Measurements from ENCODE around the gene LRTM2.
"Not testable (repeated sequence)": the region's sequence is repeated elsewhere in the genome, so short reads cannot be mapped to it uniquely, and the experiment has no call there.

The LRTM2 gene

DNA sequence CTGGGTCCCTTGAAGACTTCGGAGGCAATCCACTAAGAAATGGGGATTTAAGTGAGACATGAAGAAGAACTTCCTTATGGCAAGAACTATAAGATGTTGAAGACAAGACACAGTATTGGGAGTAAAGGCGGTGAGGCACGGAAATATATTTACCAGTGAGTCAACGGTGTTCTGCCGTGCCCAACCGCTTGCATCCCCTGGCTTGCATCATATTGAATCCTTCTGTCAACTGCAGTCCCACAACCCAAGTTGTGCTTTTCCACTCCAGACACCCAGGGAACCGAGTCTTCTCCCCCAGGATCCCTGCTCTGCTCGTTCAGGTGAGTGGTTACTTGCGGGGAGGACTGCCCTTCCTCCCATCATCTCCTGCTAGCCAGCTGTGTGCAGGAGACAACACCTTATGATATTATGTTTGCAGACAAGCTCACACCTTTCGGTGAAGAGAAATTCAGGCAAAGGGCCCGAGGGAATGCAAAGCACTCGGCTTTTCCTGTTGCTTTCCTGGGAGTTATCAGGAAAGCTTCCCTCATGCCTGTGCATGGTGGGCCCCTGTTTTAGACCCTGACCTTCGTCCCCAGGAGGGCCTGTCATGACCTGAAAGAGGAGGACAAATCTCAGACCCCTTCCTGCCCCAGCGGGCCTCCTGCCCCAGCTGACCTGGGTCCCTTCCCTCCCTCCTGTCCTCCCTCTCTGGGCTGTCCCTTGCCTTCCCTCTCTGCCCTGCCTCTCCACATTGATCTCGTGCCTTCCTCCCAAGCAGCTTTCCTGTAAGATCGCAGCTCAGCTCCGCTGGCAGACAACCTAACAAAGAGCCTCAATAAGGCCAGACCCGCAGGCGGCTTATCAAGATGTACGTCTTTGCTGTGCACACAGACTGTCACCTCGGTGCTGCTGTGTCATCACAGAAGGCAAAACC, 4.3 kb upstream of the LRTM2 start:
- peaks cover 6 to 18% of the 10 kb centered on the region in 2 donors for H3K27me3 ChIP-seq (ENCODE audit: control insufficient read depth in 1 of 2, insufficient read depth in 2 of 2, low read length in 2 of 2)
- H3K4me3 ChIP-seq (ENCODE audit: low read depth in 1 of 2, low read length in 2 of 2), result no peak overlapping the region
- no peak overlapping the region for H3K27ac ChIP-seq (ENCODE audit: low read depth, low read length)
- no peaks in the 10 kb centered on the region for H3K36me3 ChIP-seq (ENCODE audit: insufficient read depth, low read length)
- H3K9me3 ChIP-seq (ENCODE audit: low read length), result no peaks in the 10 kb centered on the region
- no peaks in the 10 kb centered on the region for H3K4me1 ChIP-seq (ENCODE audit: insufficient read depth, low read length)
- H3K9ac ChIP-seq (ENCODE audit: low read length), result no peak overlapping the region

DNA sequence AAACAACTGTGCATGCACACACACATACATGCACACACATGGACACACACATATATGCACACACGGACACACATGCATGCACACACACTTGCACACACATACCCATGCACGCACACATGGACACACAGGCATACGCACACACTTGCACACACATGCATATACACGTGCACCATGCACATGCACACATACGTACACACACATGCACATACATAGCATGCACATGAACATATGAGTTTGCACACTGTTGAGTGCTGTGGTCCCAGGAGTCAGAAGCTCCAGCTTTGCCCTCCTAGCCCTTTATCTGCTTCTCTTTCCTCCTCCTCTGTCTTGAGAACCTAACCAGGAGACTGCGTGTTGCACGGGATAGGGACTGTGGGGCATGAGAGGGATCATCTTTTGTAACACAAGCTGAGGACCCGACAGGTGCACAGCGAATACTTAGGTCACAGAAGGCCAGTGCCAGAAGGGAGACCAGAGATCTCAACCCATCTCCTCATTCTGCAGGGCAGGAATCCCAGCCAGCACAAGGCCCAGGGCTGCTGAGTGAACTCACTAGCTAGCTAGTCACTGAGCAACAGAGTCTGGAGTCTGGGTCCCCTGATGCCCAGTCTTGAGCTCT, 3.5 kb upstream of the LRTM2 start:
- H3K27me3 ChIP-seq (ENCODE audit: control insufficient read depth in 1 of 2, insufficient read depth in 2 of 2, low read length in 2 of 2), result peaks cover 6 to 26% of the 10 kb centered on the region in 2 donors

DNA sequence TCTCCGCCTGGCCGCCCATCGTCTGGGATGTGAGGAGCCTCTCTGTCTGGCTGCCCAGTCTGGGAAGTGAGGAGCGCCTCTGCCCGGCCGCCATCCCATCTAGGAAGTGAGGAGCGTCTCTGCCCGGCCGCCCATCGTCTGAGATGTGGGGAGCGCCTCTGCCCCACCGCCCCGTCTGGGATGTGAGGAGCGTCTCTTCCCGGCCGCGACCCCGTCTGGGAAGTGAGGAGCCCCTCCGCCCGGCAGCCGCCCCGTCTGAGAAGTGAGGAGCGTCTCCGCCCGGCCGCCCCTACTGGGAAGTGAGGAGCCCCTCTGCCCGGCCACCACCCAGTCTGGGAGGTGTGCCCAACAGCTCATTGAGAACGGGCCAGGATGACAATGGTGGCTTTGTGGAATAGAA, 2.4 kb upstream of the LRTM2 start:
- H3K9me3 ChIP-seq (ENCODE audit: low read length); H3K27ac ChIP-seq (ENCODE audit: low read depth, low read length): not testable (repeated sequence)
- peaks cover 6 to 37% of the 10 kb centered on the region in 2 donors for H3K27me3 ChIP-seq (ENCODE audit: control insufficient read depth in 1 of 2, insufficient read depth in 2 of 2, low read length in 2 of 2)

More for the DNA sequence above, 3.5 kb upstream of the LRTM2 start:
- H3K36me3 ChIP-seq (ENCODE audit: insufficient read depth, low read length), result no peaks in the 10 kb centered on the region
- H3K4me1 ChIP-seq (ENCODE audit: insufficient read depth, low read length), result no peaks in the 10 kb centered on the region
- H3K9me3 ChIP-seq (ENCODE audit: low read length), result no peaks in the 10 kb centered on the region
- no peak overlapping the region for H3K27ac ChIP-seq (ENCODE audit: low read depth, low read length)
- H3K4me3 ChIP-seq (ENCODE audit: low read depth in 1 of 2, low read length in 2 of 2), result no peak overlapping the region
- no peak overlapping the region for H3K9ac ChIP-seq (ENCODE audit: low read length)

DNA sequence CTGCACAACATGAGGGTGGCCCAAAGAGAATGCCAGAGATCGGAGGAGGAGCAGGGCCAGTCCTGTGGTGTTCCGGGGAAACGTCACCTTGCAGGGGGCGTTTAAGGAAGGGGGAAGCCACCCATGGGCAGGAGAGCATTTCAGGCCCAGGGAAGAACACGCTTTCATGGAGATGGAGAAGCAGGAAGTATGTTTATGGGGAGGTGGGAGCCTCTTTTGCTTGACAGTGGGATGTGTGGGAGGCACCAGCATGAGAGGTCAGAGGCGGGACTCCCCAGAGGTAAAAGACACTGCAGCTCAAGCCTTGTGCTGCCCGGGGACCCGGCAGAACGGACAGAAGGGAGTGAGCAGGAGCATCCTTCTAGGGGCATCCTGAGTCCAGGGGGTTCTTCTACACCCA, 1.3 kb upstream of the LRTM2 start:
- H3K9ac ChIP-seq (ENCODE audit: low read length), result no peak overlapping the region
- no peaks in the 10 kb centered on the region for H3K4me1 ChIP-seq (ENCODE audit: insufficient read depth, low read length)
- no peak overlapping the region for H3K4me3 ChIP-seq (ENCODE audit: low read depth in 1 of 2, low read length in 2 of 2)
- peaks cover 6 to 47% of the 10 kb centered on the region in 2 donors for H3K27me3 ChIP-seq (ENCODE audit: control insufficient read depth in 1 of 2, insufficient read depth in 2 of 2, low read length in 2 of 2)
- H3K9me3 ChIP-seq (ENCODE audit: low read length), result no peaks in the 10 kb centered on the region
- no peak overlapping the region for H3K27ac ChIP-seq (ENCODE audit: low read depth, low read length)
- H3K36me3 ChIP-seq (ENCODE audit: insufficient read depth, low read length), result no peaks in the 10 kb centered on the region

More for the DNA sequence above, 2.4 kb upstream of the LRTM2 start:
- not testable (repeated sequence) for H3K4me1 ChIP-seq (ENCODE audit: insufficient read depth, low read length); H3K4me3 ChIP-seq (ENCODE audit: low read depth in 1 of 2, low read length in 2 of 2); H3K36me3 ChIP-seq (ENCODE audit: insufficient read depth, low read length); H3K9ac ChIP-seq (ENCODE audit: low read length)

DNA sequence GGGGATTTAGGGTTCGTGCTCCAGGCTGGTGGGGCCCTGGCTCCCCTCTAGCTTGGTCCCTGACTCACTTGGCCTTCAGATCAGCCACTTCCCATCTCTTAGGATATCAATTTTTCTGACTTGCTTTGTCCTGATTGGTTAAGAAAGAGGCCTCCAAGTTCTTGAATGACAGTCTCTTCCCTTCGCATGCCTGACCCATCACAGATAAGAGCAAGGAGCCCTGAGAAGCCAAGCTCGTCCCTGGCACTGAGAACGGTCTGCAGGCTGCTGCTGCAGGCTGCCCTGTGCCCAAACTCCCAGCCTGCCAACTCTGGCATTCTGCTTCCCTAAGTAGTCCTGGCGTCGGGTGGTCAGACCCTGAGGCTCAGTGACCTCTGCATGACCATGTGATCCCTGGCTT, 794 bp upstream of the LRTM2 start:
- no peaks in the 10 kb centered on the region for H3K4me1 ChIP-seq (ENCODE audit: insufficient read depth, low read length)
- no peaks in the 10 kb centered on the region for H3K36me3 ChIP-seq (ENCODE audit: insufficient read depth, low read length)
- peaks cover 6 to 51% of the 10 kb centered on the region in 2 donors for H3K27me3 ChIP-seq (ENCODE audit: control insufficient read depth in 1 of 2, insufficient read depth in 2 of 2, low read length in 2 of 2)
- H3K9ac ChIP-seq (ENCODE audit: low read length), result no peak overlapping the region
- H3K27ac ChIP-seq (ENCODE audit: low read depth, low read length), result no peak overlapping the region
- H3K9me3 ChIP-seq (ENCODE audit: low read length), result no peaks in the 10 kb centered on the region
- no peak overlapping the region for H3K4me3 ChIP-seq (ENCODE audit: low read depth in 1 of 2, low read length in 2 of 2)

DNA sequence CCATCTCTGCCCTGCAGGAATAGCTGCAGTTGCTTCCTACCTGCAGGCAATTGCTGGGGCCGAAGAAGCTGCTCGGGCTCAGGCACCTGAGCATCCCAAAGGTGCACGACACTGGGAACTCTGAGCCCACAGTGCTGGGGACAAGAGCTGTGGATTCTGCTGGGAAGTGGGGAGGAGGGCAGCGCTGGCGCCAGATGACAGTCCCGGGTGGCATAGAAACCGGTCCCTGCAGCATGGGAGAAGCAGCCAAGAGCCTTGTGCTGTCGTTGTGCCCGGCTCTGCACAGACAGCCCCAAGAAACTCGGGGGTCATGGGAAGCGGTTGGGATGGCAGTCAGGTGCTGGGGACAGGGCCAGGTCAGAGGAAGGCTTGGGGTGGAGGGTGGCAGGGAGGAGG, 529 bp downstream of the LRTM2 start:
- Histone ChIP-seq H3K4me1 (ENCODE audit: insufficient read depth, low read length) (no peaks in the 10 kb centered on the region), H3K9me3 (ENCODE audit: low read length) (no peaks in the 10 kb centered on the region), H3K27ac (ENCODE audit: low read depth, low read length) (no peak overlapping the region), H3K27me3 (ENCODE audit: control insufficient read depth in 1 of 2, insufficient read depth in 2 of 2, low read length in 2 of 2) (peaks cover 6 to 51% of the 10 kb centered on the region in 2 donors), H3K9ac (ENCODE audit: low read length) (no peak overlapping the region), H3K36me3 (ENCODE audit: insufficient read depth, low read length) (no peaks in the 10 kb centered on the region), H3K4me3 (ENCODE audit: low read depth in 1 of 2, low read length in 2 of 2) (no peak overlapping the region)

DNA sequence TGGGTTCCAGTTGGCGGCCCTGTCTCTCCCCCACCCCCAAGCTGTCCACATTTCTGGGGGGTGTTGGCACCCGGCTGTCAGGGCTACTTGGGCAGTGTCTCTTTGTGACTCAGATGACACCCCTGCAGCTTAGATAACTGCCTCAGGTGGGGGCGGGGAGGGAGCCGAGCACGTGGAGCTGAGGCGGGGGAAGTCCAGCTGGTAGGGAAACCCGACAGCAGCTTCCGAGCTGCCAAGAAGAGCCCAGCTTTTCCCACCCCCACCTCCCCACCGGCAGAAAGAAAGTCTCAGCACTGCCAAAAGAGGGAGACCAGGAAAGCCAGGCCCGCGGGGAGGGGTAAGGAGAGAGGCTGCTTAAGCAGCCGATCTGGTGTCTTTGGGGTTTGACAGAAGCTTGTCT, 1.4 kb downstream of the LRTM2 start:
- Histone ChIP-seq H3K27ac (ENCODE audit: low read depth, low read length) (no peak overlapping the region), H3K4me3 (ENCODE audit: low read depth in 1 of 2, low read length in 2 of 2) (no peak overlapping the region), H3K36me3 (ENCODE audit: insufficient read depth, low read length) (no peaks in the 10 kb centered on the region), H3K27me3 (ENCODE audit: control insufficient read depth in 1 of 2, insufficient read depth in 2 of 2, low read length in 2 of 2) (peaks cover 6 to 51% of the 10 kb centered on the region in 2 donors), H3K4me1 (ENCODE audit: insufficient read depth, low read length) (no peaks in the 10 kb centered on the region), H3K9me3 (ENCODE audit: low read length) (no peaks in the 10 kb centered on the region), H3K9ac (ENCODE audit: low read length) (no peak overlapping the region)

DNA sequence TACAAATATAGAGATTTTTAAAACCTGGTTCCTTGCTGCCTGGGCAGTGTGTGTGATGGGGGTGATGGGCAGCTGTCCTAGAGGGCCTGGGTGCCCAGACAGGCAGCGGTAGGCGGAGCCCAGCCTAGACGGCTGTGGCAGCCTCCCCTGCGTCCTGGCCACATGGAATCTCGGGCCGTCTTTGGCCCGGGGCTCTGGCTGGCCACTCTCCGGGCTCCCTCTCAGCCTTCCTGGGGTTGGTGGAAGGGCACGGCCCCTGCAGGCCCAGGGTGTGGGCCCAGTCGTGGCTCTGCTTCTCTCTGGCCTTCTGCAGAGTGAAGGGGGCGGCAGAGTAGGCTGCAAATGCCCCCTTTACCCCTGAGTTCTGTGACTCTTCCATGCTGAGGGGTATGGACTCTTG, 2.3 kb downstream of the LRTM2 start:
- Histone ChIP-seq H3K4me1 (ENCODE audit: insufficient read depth, low read length) (no peaks in the 10 kb centered on the region), H3K9ac (ENCODE audit: low read length) (no peak overlapping the region), H3K27me3 (ENCODE audit: control insufficient read depth in 1 of 2, insufficient read depth in 2 of 2, low read length in 2 of 2) (peaks cover 6 to 51% of the 10 kb centered on the region in 2 donors)

DNA sequence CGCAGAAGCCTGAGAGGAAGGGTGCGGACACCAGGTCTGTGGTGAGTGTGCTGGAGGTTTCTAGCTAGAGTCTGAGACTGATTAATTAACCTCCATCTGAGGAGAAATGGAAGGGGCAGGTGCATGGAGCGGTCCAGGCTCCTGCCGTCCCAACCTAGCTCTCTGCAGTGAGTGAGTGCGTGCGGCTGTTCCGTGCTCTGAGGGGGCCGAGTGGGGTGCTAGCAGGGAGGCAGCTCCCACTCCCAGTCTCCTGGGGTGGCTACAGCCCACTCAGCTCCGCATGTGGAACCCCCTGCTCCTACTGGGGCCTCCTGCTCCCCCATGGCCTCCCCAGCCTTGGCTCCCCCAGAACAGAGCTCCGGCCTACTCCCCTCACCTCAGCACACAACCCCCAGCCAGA, 2.9 kb downstream of the LRTM2 start:
- Histone ChIP-seq H3K4me3 (ENCODE audit: low read depth in 1 of 2, low read length in 2 of 2) (no peak overlapping the region), H3K4me1 (ENCODE audit: insufficient read depth, low read length) (no peaks in the 10 kb centered on the region), H3K9me3 (ENCODE audit: low read length) (no peaks in the 10 kb centered on the region), H3K27ac (ENCODE audit: low read depth, low read length) (no peak overlapping the region), H3K36me3 (ENCODE audit: insufficient read depth, low read length) (no peaks in the 10 kb centered on the region), H3K9ac (ENCODE audit: low read length) (no peak overlapping the region), H3K27me3 (ENCODE audit: control insufficient read depth in 1 of 2, insufficient read depth in 2 of 2, low read length in 2 of 2) (peaks cover 6 to 54% of the 10 kb centered on the region in 2 donors)

More for the DNA sequence above, 2.3 kb downstream of the LRTM2 start:
- Histone ChIP-seq H3K4me3 (ENCODE audit: low read depth in 1 of 2, low read length in 2 of 2) (no peak overlapping the region), H3K9me3 (ENCODE audit: low read length) (no peaks in the 10 kb centered on the region), H3K36me3 (ENCODE audit: insufficient read depth, low read length) (no peaks in the 10 kb centered on the region), H3K27ac (ENCODE audit: low read depth, low read length) (no peak overlapping the region)

DNA sequence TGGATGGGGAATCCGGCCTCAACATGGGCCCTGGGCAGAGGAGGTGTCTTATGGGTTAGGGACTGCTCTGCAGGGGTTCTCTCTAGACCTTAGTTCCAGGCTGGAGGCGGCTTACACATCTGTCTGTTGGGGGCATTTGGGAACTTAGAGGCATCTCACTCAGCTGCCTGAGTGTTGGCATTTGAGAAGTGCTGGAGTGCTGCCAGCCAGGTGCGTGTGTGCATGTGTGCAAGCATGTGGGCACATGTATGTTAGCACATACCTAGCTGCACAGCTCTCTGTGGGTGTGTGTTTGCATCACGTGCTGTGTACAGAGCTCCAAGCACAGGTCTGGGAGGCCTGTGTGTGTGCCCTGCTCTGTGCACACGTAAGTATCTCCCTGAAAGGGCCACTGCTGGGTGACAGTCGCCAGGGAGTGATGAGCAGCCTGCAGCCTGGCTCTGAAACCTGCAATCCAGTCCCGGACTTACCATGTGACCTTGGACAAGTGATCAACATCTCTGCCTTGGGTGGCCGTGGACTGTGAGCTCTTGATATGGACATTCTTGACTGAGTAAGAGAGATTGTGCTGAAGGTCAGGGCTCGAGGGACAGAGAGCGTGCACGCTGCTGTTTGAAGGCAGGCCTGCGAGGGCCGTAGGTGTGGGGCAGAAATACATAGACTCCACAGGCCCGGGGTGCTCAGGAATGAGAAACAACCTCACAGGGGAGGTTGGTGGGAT, 5.2 kb downstream of the LRTM2 start:
- Histone ChIP-seq H3K4me3 (ENCODE audit: low read depth in 1 of 2, low read length in 2 of 2) (no peak overlapping the region), H3K27me3 (ENCODE audit: control insufficient read depth in 1 of 2, insufficient read depth in 2 of 2, low read length in 2 of 2) (peaks cover 2 to 41% of the 10 kb centered on the region in 2 donors), H3K9ac (ENCODE audit: low read length) (no peak overlapping the region), H3K36me3 (ENCODE audit: insufficient read depth, low read length) (no peaks in the 10 kb centered on the region), H3K9me3 (ENCODE audit: low read length) (no peaks in the 10 kb centered on the region), H3K27ac (ENCODE audit: low read depth, low read length) (no peak overlapping the region), H3K4me1 (ENCODE audit: insufficient read depth, low read length) (no peaks in the 10 kb centered on the region)

DNA sequence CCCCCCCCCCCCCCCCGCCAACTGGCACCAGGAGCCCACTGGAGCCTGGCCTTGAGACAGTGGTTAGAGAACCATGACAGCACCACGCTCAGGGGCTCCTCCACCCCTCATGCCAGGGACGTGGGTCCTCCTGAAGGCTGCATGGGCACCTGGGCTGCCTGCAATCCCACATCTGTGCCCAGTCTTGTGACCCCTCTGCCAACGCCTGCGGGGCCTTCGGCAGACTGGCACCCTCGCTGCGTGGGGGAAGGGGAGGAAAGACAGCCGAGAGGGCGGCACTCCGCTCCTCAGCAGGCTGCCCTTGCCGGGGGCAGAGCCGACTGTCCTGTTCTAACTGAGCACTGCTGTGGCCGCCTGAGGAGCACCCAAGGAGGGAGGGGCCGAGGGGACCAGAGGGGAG, 6.0 kb downstream of the LRTM2 start:
- no peak overlapping the region for H3K4me3 ChIP-seq (ENCODE audit: low read depth in 1 of 2, low read length in 2 of 2)
- no peak overlapping the region for H3K9ac ChIP-seq (ENCODE audit: low read length)
- no peak overlapping the region for H3K27ac ChIP-seq (ENCODE audit: low read depth, low read length)
- no peaks in the 10 kb centered on the region for H3K36me3 ChIP-seq (ENCODE audit: insufficient read depth, low read length)
- peaks cover 7 to 33% of the 10 kb centered on the region in 2 donors for H3K27me3 ChIP-seq (ENCODE audit: control insufficient read depth in 1 of 2, insufficient read depth in 2 of 2, low read length in 2 of 2)
- H3K9me3 ChIP-seq (ENCODE audit: low read length), result no peaks in the 10 kb centered on the region
- H3K4me1 ChIP-seq (ENCODE audit: insufficient read depth, low read length), result no peaks in the 10 kb centered on the region
